ENCODE results near the gene FLG2. TPM values are rescaled to one million over a fixed set of nuclear protein-coding genes. Genes with fewer than 3 reads are reported as not detected.

FLG2 gene
- total and polyA plus RNA-seq, 10 of the 15 experiments (the other 5 are each of a cell fraction or from before 2014, with no cell fraction given): not detected

DNA sequence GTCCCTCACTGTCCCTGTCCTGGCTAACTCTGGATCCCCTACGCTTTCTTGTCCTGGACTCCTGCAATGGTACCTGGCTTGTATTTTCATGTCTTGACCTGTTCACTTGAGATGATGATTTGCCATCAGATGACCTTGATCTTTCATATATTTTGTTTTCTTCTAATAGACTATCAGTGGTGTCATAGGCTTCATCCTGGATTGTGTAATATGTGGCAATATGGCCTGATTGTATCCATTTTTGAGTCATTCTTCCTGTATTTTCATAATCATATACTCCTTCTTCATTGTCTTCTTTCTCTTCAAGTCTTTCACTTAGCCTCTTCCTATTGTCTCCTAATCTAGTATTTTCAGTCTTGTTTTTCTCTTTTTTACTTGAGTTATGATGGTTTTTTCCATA is 45.8 kb downstream of the FLG2 start:
- no peaks in the 10 kb centered on the region for H3K79me2 ChIP-seq (ENCODE audit: control insufficient read depth, insufficient read depth, low read length)
- RAD21 ChIA-PET (ENCODE audit: unreplicated experiment): no interaction called here
- FAIRE-seq (no peak), DNase-seq (ENCODE audit: low read depth, low spot score) (no peak), ATAC-seq (no peak)
- SMC1A ChIA-PET (ENCODE audit: uncharacterized antibody, unreplicated experiment): no interaction called here
- no peaks in the 10 kb centered on the region; the same call in 2 of the 3 replicates for H3K9me3 ChIP-seq (replicated peaks; ENCODE audit: control insufficient read depth, insufficient read depth, low read length)
- POLR2A ChIA-PET: no interaction called here
- no peak overlapping the region for H3K27ac ChIP-seq (ENCODE audit: control insufficient read depth, insufficient read depth)
- no peaks in the 10 kb centered on the region for H3K36me3 ChIP-seq (ENCODE audit: control insufficient read depth in 2 of 2, insufficient read depth in 2 of 2, low read length in 1 of 2)
- in situ Hi-C loops (cut with MboI): no loop called here
- H2AFZ ChIP-seq (ENCODE audit: control insufficient read depth, low read depth, low read length): no peak overlapping the region
- CTCF ChIA-PET: no interaction called here
- no peaks in the 10 kb centered on the region for H3K4me1 ChIP-seq (ENCODE audit: control insufficient read depth, insufficient read depth, low read length)
- 21% methylated on average over 1 of the region's 1 CpG for WGBS (ENCODE audit: insufficient coverage, insufficient replicate concordance, low lambda C conversion rate, missing lambda C conversion rate)
- no peak overlapping the region for H3K4me3 ChIP-seq
- no peak overlapping the region for H3K4me2 ChIP-seq (ENCODE audit: control insufficient read depth, insufficient read depth)
- no peaks in the 10 kb centered on the region for H4K20me1 ChIP-seq (ENCODE audit: control insufficient read depth, insufficient read depth)
- BruUV-seq (replicated peaks): no TSS peak
- intact Hi-C loops (cut with micrococcal nuclease; ENCODE audit: unreplicated experiment): no loop called here
- H3K27me3 ChIP-seq (replicated peaks in 1 of 2; ENCODE audit: control insufficient read depth in 2 of 2, insufficient read depth in 2 of 2, low read length in 1 of 2): no peaks in the 10 kb centered on the region
- no peak overlapping the region for H3K9ac ChIP-seq (ENCODE audit: control insufficient read depth, insufficient read depth, low read length)
- no peak for TF ChIP-seq WRNIP1 (IDR thresholded peaks at IDR 0.05; ENCODE audit: borderline replicate concordance, low read depth, low read length)
- no peak for TF ChIP-seq TARDBP (IDR thresholded peaks at IDR 0.05; ENCODE audit: borderline replicate concordance)
- TF ChIP-seq, protein P1, sequence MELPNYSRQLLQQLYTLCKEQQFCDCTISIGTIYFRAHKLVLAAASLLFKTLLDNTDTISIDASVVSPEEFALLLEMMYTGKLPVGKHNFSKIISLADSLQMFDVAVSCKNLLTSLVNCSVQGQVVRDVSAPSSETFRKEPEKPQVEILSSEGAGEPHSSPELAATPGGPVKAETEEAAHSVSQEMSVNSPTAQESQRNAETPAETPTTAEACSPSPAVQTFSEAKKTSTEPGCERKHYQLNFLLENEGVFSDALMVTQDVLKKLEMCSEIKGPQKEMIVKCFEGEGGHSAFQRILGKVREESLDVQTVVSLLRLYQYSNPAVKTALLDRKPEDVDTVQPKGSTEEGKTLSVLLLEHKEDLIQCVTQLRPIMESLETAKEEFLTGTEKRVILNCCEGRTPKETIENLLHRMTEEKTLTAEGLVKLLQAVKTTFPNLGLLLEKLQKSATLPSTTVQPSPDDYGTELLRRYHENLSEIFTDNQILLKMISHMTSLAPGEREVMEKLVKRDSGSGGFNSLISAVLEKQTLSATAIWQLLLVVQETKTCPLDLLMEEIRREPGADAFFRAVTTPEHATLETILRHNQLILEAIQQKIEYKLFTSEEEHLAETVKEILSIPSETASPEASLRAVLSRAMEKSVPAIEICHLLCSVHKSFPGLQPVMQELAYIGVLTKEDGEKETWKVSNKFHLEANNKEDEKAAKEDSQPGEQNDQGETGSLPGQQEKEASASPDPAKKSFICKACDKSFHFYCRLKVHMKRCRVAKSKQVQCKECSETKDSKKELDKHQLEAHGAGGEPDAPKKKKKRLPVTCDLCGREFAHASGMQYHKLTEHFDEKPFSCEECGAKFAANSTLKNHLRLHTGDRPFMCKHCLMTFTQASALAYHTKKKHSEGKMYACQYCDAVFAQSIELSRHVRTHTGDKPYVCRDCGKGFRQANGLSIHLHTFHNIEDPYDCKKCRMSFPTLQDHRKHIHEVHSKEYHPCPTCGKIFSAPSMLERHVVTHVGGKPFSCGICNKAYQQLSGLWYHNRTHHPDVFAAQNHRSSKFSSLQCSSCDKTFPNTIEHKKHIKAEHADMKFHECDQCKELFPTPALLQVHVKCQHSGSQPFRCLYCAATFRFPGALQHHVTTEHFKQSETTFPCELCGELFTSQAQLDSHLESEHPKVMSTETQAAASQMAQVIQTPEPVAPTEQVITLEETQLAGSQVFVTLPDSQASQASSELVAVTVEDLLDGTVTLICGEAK (IDR thresholded peaks at IDR 0.05; ENCODE audit: borderline replicate concordance): no peak
- TF ChIP-seq ZNF207 (IDR thresholded peaks at IDR 0.05; ENCODE audit: borderline replicate concordance): no peak
- TF ChIP-seq MTA3 (IDR thresholded peaks at IDR 0.05; ENCODE audit: borderline replicate concordance, low read length): no peak
- no peak for TF ChIP-seq YY1 (IDR thresholded peaks at IDR 0.05; ENCODE audit: low read depth, low read length)
- TF ChIP-seq, protein P2, sequence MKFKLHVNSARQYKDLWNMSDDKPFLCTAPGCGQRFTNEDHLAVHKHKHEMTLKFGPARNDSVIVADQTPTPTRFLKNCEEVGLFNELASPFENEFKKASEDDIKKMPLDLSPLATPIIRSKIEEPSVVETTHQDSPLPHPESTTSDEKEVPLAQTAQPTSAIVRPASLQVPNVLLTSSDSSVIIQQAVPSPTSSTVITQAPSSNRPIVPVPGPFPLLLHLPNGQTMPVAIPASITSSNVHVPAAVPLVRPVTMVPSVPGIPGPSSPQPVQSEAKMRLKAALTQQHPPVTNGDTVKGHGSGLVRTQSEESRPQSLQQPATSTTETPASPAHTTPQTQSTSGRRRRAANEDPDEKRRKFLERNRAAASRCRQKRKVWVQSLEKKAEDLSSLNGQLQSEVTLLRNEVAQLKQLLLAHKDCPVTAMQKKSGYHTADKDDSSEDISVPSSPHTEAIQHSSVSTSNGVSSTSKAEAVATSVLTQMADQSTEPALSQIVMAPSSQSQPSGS (IDR thresholded peaks at IDR 0.05; ENCODE audit: low read length): no peak
- TF ChIP-seq EED (IDR thresholded peaks at IDR 0.05; ENCODE audit: low read depth): no peak
- TF ChIP-seq PAX8 (IDR thresholded peaks at IDR 0.05): no peak
- TF ChIP-seq, protein P3, sequence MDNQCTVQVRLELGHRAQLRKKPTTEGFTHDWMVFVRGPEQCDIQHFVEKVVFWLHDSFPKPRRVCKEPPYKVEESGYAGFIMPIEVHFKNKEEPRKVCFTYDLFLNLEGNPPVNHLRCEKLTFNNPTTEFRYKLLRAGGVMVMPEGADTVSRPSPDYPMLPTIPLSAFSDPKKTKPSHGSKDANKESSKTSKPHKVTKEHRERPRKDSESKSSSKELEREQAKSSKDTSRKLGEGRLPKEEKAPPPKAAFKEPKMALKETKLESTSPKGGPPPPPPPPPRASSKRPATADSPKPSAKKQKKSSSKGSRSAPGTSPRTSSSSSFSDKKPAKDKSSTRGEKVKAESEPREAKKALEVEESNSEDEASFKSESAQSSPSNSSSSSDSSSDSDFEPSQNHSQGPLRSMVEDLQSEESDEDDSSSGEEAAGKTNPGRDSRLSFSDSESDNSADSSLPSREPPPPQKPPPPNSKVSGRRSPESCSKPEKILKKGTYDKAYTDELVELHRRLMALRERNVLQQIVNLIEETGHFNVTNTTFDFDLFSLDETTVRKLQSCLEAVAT (IDR thresholded peaks at IDR 0.05): no peak
- TF ChIP-seq, protein P4, sequence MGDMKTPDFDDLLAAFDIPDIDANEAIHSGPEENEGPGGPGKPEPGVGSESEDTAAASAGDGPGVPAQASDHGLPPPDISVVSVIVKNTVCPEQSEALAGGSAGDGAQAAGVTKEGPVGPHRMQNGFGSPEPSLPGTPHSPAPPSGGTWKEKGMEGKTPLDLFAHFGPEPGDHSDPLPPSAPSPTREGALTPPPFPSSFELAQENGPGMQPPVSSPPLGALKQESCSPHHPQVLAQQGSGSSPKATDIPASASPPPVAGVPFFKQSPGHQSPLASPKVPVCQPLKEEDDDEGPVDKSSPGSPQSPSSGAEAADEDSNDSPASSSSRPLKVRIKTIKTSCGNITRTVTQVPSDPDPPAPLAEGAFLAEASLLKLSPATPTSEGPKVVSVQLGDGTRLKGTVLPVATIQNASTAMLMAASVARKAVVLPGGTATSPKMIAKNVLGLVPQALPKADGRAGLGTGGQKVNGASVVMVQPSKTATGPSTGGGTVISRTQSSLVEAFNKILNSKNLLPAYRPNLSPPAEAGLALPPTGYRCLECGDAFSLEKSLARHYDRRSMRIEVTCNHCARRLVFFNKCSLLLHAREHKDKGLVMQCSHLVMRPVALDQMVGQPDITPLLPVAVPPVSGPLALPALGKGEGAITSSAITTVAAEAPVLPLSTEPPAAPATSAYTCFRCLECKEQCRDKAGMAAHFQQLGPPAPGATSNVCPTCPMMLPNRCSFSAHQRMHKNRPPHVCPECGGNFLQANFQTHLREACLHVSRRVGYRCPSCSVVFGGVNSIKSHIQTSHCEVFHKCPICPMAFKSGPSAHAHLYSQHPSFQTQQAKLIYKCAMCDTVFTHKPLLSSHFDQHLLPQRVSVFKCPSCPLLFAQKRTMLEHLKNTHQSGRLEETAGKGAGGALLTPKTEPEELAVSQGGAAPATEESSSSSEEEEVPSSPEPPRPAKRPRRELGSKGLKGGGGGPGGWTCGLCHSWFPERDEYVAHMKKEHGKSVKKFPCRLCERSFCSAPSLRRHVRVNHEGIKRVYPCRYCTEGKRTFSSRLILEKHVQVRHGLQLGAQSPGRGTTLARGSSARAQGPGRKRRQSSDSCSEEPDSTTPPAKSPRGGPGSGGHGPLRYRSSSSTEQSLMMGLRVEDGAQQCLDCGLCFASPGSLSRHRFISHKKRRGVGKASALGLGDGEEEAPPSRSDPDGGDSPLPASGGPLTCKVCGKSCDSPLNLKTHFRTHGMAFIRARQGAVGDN (IDR thresholded peaks at IDR 0.05): no peak
- TF ChIP-seq EZH2 (IDR thresholded peaks at IDR 0.05; ENCODE audit: borderline replicate concordance, control insufficient read depth, low read depth, low read length): no peak
- no peak for TF ChIP-seq ZZZ3 (IDR thresholded peaks at IDR 0.05; ENCODE audit: control insufficient read depth, insufficient read length, low read depth)
- TF ChIP-seq RB1 (IDR thresholded peaks at IDR 0.05; ENCODE audit: borderline replicate concordance): no peak
